T-helper 2 cell (primary cell): ENCODE results near the gene CACHD1.
"Not testable (repeated sequence)": the region's sequence is repeated elsewhere in the genome, so short reads cannot be mapped to it uniquely, and the experiment has no call there.

Source experiments
- DNase-seq, 5 experiments: peaks; one replicate each; pipeline versions ENCODE4 v3.0.0 to v3.0.0-alpha.2; 2012 to 2022

The CACHD1 gene

GRCh38 chr1:64598100-64598571, 128.2 kb downstream of the CACHD1 start:
- no peak for DNase-seq

- no peak for DNase-seq
Measured at GRCh38 chr1:64599242-64599641, 129.3 kb downstream of the CACHD1 start.

- no peak for DNase-seq
Measured at GRCh38 chr1:64601207-64601606, 131.3 kb downstream of the CACHD1 start.

- DNase-seq: no peak
Measured at GRCh38 chr1:64608005-64608650, 138.2 kb downstream of the CACHD1 start.

- DNase-seq: no peak
Measured at GRCh38 chr1:64608651-64609048, 138.7 kb downstream of the CACHD1 start.

GRCh38 chr1:64610950-64611349, 141.0 kb downstream of the CACHD1 start:
- not testable (repeated sequence) for DNase-seq

GRCh38 chr1:64616039-64616438, 146.1 kb downstream of the CACHD1 start:
- DNase-seq: no peak

GRCh38 chr1:64623750-64624191, 153.8 kb downstream of the CACHD1 start:
- no peak for DNase-seq

GRCh38 chr1:64624218-64624713, 154.3 kb downstream of the CACHD1 start:
- no peak for DNase-seq

- no peak for DNase-seq
Measured at GRCh38 chr1:64624808-64625207, 154.9 kb downstream of the CACHD1 start.

GRCh38 chr1:64630611-64631010, 160.7 kb downstream of the CACHD1 start:
- DNase-seq: peak in 1 of 5 experiments; percentile 38

GRCh38 chr1:64631346-64632034, 161.6 kb downstream of the CACHD1 start:
- DNase-seq: no peak

- no peak for DNase-seq
Measured at GRCh38 chr1:64632936-64633335, 163.0 kb downstream of the CACHD1 start.

- DNase-seq: no peak
Measured at GRCh38 chr1:64645735-64646134, 175.8 kb downstream of the CACHD1 start.

GRCh38 chr1:64650411-64650810, 180.5 kb downstream of the CACHD1 start:
- no peak for DNase-seq

- DNase-seq: no peak
Measured at GRCh38 chr1:64651841-64652240, 181.9 kb downstream of the CACHD1 start.

- no peak for DNase-seq
Measured at GRCh38 chr1:64653466-64653865, 183.5 kb downstream of the CACHD1 start.

- no peak for DNase-seq
Measured at GRCh38 chr1:64654519-64655341, 184.8 kb downstream of the CACHD1 start.

GRCh38 chr1:64655861-64656260, 185.9 kb downstream of the CACHD1 start:
- DNase-seq: no peak

GRCh38 chr1:64659478-64660138, 189.7 kb downstream of the CACHD1 start:
- peak in 1 of 5 experiments; percentile 2 for DNase-seq

GRCh38 chr1:64663668-64664067, 193.7 kb downstream of the CACHD1 start:
- DNase-seq: peak in 1 of 5 experiments; percentile 8

- DNase-seq: no peak
Measured at GRCh38 chr1:64664299-64664698, 194.4 kb downstream of the CACHD1 start.
